Measurements from ENCODE around the gene CACFD1.

CACFD1 gene

GRCh38 chr9:133454943-133455673, 4.7 kb upstream of the CACFD1 start:
- Histone ChIP-seq H3K9ac (ENCODE audit: low read depth, low read length) (no peak overlapping the region), H3K4me2 (ENCODE audit: insufficient read depth, low read length) (no peak overlapping the region), H3K36me3 (ENCODE audit: insufficient read depth, low read length) (no peaks in the 10 kb centered on the region), H3K27ac (ENCODE audit: low read length) (no peak overlapping the region), H3K27me3 (ENCODE audit: insufficient read depth, low read length, poor library complexity) (no peaks in the 10 kb centered on the region), H4K20me1 (ENCODE audit: insufficient read depth, low read length) (no peaks in the 10 kb centered on the region), H2AFZ (ENCODE audit: low read depth, low read length) (no peak overlapping the region), H3K9me3 (ENCODE audit: insufficient read depth, low read length, severe bottlenecking) (no peaks in the 10 kb centered on the region), H3K4me3 (ENCODE audit: low read depth in 1 of 2, low read length in 2 of 2) (no peak overlapping the region), H3K79me2 (ENCODE audit: insufficient read depth, low read length) (no peaks in the 10 kb centered on the region), H3K4me1 (ENCODE audit: insufficient read depth, low read length) (peaks cover 15% of the 10 kb centered on the region)
- no peak for TF ChIP-seq EZH2 (IDR thresholded peaks at IDR 0.05; ENCODE audit: borderline replicate concordance, low read depth, low read length, severe bottlenecking)
- no peak for TF ChIP-seq CTCF (IDR thresholded peaks at IDR 0.05; ENCODE audit: borderline replicate concordance, extremely low read depth, low read length, poor library complexity, severe bottlenecking)
- ATAC-seq (ENCODE audit: insufficient read depth, low read depth) = no peak
- no peak for DNase-seq

DNA sequence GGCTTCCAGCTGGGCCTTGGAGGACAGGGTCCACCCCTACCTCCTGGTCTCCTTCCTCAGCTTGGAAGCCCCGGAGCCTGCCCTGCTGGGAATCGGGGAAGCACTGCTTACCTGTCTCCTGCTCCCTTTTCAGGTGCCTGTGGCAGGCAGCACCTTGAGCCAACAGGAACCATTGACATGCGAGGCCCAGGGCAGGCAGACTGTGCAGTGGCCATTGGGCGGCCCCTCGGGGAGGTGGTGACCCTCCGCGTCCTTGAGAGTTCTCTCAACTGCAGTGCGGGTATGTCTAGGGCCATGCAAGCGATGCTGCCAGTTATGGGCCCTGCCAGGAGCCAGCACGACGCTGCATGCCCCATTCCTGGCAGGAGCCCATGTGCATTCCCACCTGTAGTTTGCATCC, 3.8 kb upstream of the CACFD1 start:
- H3K9me3 ChIP-seq (ENCODE audit: insufficient read depth, low read length, severe bottlenecking) = no peaks in the 10 kb centered on the region
- H3K4me3 ChIP-seq (ENCODE audit: low read depth in 1 of 2, low read length in 2 of 2) = no peak overlapping the region
- no peaks in the 10 kb centered on the region for H3K27me3 ChIP-seq (ENCODE audit: insufficient read depth, low read length, poor library complexity)
- no peaks in the 10 kb centered on the region for H3K36me3 ChIP-seq (ENCODE audit: insufficient read depth, low read length)
- H3K27ac ChIP-seq (ENCODE audit: low read length) = no peak overlapping the region
- H3K9ac ChIP-seq (ENCODE audit: low read depth, low read length) = no peak overlapping the region
- no peak overlapping the region for H3K4me2 ChIP-seq (ENCODE audit: insufficient read depth, low read length)
- TF ChIP-seq EZH2 (IDR thresholded peaks at IDR 0.05; ENCODE audit: borderline replicate concordance, low read depth, low read length, severe bottlenecking) (no peak), CTCF (IDR thresholded peaks at IDR 0.05; ENCODE audit: borderline replicate concordance, extremely low read depth, low read length, poor library complexity, severe bottlenecking) (no peak)
- no peaks in the 10 kb centered on the region for H3K79me2 ChIP-seq (ENCODE audit: insufficient read depth, low read length)
- DNase-seq = no peak
- 0 out of 2 replicates have a peak, but pooled peaks cover 2% of the 10 kb centered on the region for H4K20me1 ChIP-seq (ENCODE audit: insufficient read depth, low read length)
- ATAC-seq (ENCODE audit: insufficient read depth, low read depth) = no peak
- H3K4me1 ChIP-seq (ENCODE audit: insufficient read depth, low read length) = peaks cover 21% of the 10 kb centered on the region
- no peak overlapping the region for H2AFZ ChIP-seq (ENCODE audit: low read depth, low read length)

GRCh38 chr9:133456409-133456808, 3.4 kb upstream of the CACFD1 start:
- Histone ChIP-seq H3K4me2 (ENCODE audit: insufficient read depth, low read length) (no peak overlapping the region), H3K9me3 (ENCODE audit: insufficient read depth, low read length, severe bottlenecking) (no peaks in the 10 kb centered on the region), H3K4me1 (ENCODE audit: insufficient read depth, low read length) (peaks cover 21% of the 10 kb centered on the region), H3K4me3 (ENCODE audit: low read depth in 1 of 2, low read length in 2 of 2) (no peak overlapping the region), H3K79me2 (ENCODE audit: insufficient read depth, low read length) (no peaks in the 10 kb centered on the region), H3K27me3 (ENCODE audit: insufficient read depth, low read length, poor library complexity) (no peaks in the 10 kb centered on the region), H3K9ac (ENCODE audit: low read depth, low read length) (no peak overlapping the region), H3K27ac (ENCODE audit: low read length) (no peak overlapping the region), H2AFZ (ENCODE audit: low read depth, low read length) (no peak overlapping the region), H3K36me3 (ENCODE audit: insufficient read depth, low read length) (no peaks in the 10 kb centered on the region), H4K20me1 (ENCODE audit: insufficient read depth, low read length) (0 out of 2 replicates have a peak, but pooled peaks cover 6% of the 10 kb centered on the region)
- no peak for ATAC-seq (ENCODE audit: insufficient read depth, low read depth)
- DNase-seq = no peak
- TF ChIP-seq EZH2 (IDR thresholded peaks at IDR 0.05; ENCODE audit: borderline replicate concordance, low read depth, low read length, severe bottlenecking) (no peak), CTCF (IDR thresholded peaks at IDR 0.05; ENCODE audit: borderline replicate concordance, extremely low read depth, low read length, poor library complexity, severe bottlenecking) (peak; percentile 38)
